K562 (cell line): ENCODE data around the gene RAB26. TPM values are rescaled to one million over a fixed set of nuclear protein-coding genes. Genes with fewer than 3 reads are reported as not detected.
A peak's percentile ranks its signal among the peaks of the same experiment; 100 is the strongest.

Source experiments
- ATAC-seq: fragments of 200-7000 bp; cut with Tn5 transposase; 3 replicates; pipeline ENCODE4 v1.9.1; 2020; ENCODE audit warnings: moderate library complexity
- BruUV-seq: library from RNA; stranded (reverse); fragments of 400-500 nt; replicated peaks from 2 replicates; lab custom pipeline; 2021; lab: Mats Ljungman, UMichigan
- CTCF ChIA-PET: fragments of 300-600 bp; formaldehyde crosslinking; extraction: SDS; loops from one replicate; lab custom pipeline; 2021; ENCODE audit warnings: low intra/inter-chr PET ratio; lab: Yijun Ruan, JAX
- POLR2A ChIA-PET: fragments of 300-600, 350-650 bp; sonication (Branson Sonifier 250); formaldehyde crosslinking; extraction: SDS; loops from one replicate; lab custom pipeline; 2021; ENCODE audit warnings: antibody characterized with exemption, inconsistent platforms; lab: Yijun Ruan, JAX
- DNase-seq, 4 experiments: peaks; one replicate each; pipeline versions ENCODE4 v3.0.0 to v3.0.0-alpha.2; 2011 to 2018; ENCODE audit warnings: low spot score in 3 of 4, mixed read lengths in 3 of 4; ENCODE audit errors: extremely low read depth in 1 of 4
- FAIRE-seq: peaks from 2 replicates; lab custom pipeline; 2011; peaks lifted over from hg19 to GRCh38; lab: Jason Lieb, UNC
- H2AFZ ChIP-seq: 2 replicates; pipeline ENCODE4 v1.6.0; 2011; ENCODE audit warnings: low read depth, low read length, control low read depth, inconsistent platforms
- H3K27ac ChIP-seq: fragments of 200-600 bp; 3 replicates; pipeline ENCODE4 v1.8.0; 2011; ENCODE audit warnings: low read depth, mild to moderate bottlenecking, control low read depth, inconsistent platforms, low read length, moderate library complexity, mixed read lengths; ENCODE audit errors: extremely low read depth
- H3K27me3 ChIP-seq, 2 experiments: fragments of 300-600 bp in 1 of 2; 2 replicates in 1 of 2; 3 replicates in 1 of 2; pipeline versions ENCODE4 v1.6.0 to v1.8.0; 2011; ENCODE audit warnings: inconsistent platforms in 2 of 2, low read length in 2 of 2, mild to moderate bottlenecking in 1 of 2, mixed read lengths in 1 of 2, moderate library complexity in 1 of 2; ENCODE audit not compliant: control insufficient read depth in 2 of 2, insufficient read depth in 2 of 2
- H3K36me3 ChIP-seq: fragments of 300-600 bp; 3 replicates; pipeline ENCODE4 v1.8.0; 2011; ENCODE audit warnings: mild to moderate bottlenecking, low read length, inconsistent platforms; ENCODE audit not compliant: control insufficient read depth, insufficient read depth
- H3K4me1 ChIP-seq, 2 experiments: fragments of 200-600 bp in 1 of 2; replicated peaks in 1 of 2; 2 replicates in 1 of 2; 3 replicates in 1 of 2; pipeline versions ENCODE4 v1.5.1 to v1.8.0; 2011; ENCODE audit warnings: inconsistent platforms in 2 of 2, low read length in 2 of 2, mild to moderate bottlenecking in 1 of 2, mixed read lengths in 1 of 2, moderate library complexity in 1 of 2; ENCODE audit not compliant: control insufficient read depth in 2 of 2, insufficient read depth in 2 of 2
- H3K4me2 ChIP-seq: 2 replicates; pipeline ENCODE4 v1.6.1; 2011; ENCODE audit warnings: low read length, control low read depth, inconsistent platforms, mixed read lengths; ENCODE audit not compliant: insufficient read depth
- H3K4me3 ChIP-seq: fragments of 200-600 bp; sonication (generic), shearing (Covaris generic); 2 replicates; pipeline ENCODE4 v1.5.1; 2016; ENCODE audit warnings: control low read depth, inconsistent platforms
- H3K79me2 ChIP-seq: fragments of 200-600 bp; 3 replicates; pipeline ENCODE4 v1.8.0; 2011; ENCODE audit warnings: low read length, inconsistent platforms; ENCODE audit not compliant: control insufficient read depth, insufficient read depth
- H3K9ac ChIP-seq, 2 experiments: 2 replicates each; pipeline versions ENCODE4 v1.6.0 to v1.6.1; 2011; ENCODE audit warnings: low read depth in 2 of 2, low read length in 2 of 2, control low read depth in 1 of 2, inconsistent platforms in 1 of 2, mild to moderate bottlenecking in 1 of 2, mixed read lengths in 1 of 2; ENCODE audit not compliant: insufficient read depth in 1 of 2
- H3K9me1 ChIP-seq: one replicate; pipeline ENCODE4 v1.6.0; 2011; ENCODE audit warnings: inconsistent platforms, mild to moderate bottlenecking, low read length, moderate library complexity; ENCODE audit not compliant: control insufficient read depth, insufficient read depth
- H3K9me3 ChIP-seq: replicated peaks from 2 replicates; pipeline ENCODE4 v1.5.1; 2011; ENCODE audit warnings: low read depth, low read length, inconsistent platforms; ENCODE audit not compliant: control insufficient read depth, insufficient read depth
- H4K20me1 ChIP-seq: replicated peaks from 2 replicates; pipeline ENCODE4 v1.6.1; 2011; ENCODE audit warnings: low read length, inconsistent platforms, mixed read lengths; ENCODE audit not compliant: control insufficient read depth, insufficient read depth
- ADNP ChIP-seq: fragments of 200-800 bp; sonication (Bioruptor generic); IDR thresholded peaks from 2 replicates; pipeline ENCODE4 v1.6.1; 2016; ENCODE audit warnings: missing genetic modification characterization, missing compliant biosample characterization
- ARHGAP35 ChIP-seq: fragments of 450-650 bp; IDR thresholded peaks from 2 replicates; pipeline ENCODE4 v1.6.1; 2018; ENCODE audit not compliant: partially characterized antibody
- BCOR ChIP-seq: fragments of 450-650 bp; IDR thresholded peaks from 2 replicates; pipeline ENCODE4 v1.6.1; 2016
- CBX1 ChIP-seq: sonication (generic); IDR thresholded peaks from 2 replicates; pipeline ENCODE4 v1.6.1; 2016; ENCODE audit warnings: antibody characterized with exemption, low read depth, mild to moderate bottlenecking
- HDAC2 ChIP-seq: fragments of 450-650 bp; IDR thresholded peaks from 2 replicates; pipeline ENCODE4 v1.6.1; 2016; ENCODE audit warnings: mild to moderate bottlenecking
- KDM1A ChIP-seq, 2 experiments: fragments of 450-650 bp; IDR thresholded peaks; 2 replicates each; pipeline ENCODE4 v1.6.1; 2016; ENCODE audit warnings: mild to moderate bottlenecking in 2 of 2
- MTF1 ChIP-seq: fragments of 250-450 bp; sonication (Bioruptor Pico); IDR thresholded peaks from 2 replicates; pipeline ENCODE4 v1.9.0; 2021; ENCODE audit warnings: moderate library complexity, mild to moderate bottlenecking, inconsistent platforms, borderline replicate concordance
- PTBP1 ChIP-seq: fragments of 200-400 bp; formaldehyde crosslinking; IDR thresholded peaks from 2 replicates; pipeline ENCODE4 v1.6.1; 2017; ENCODE audit warnings: low read depth, low read length
- RBM25 ChIP-seq: fragments of 200-400 bp; formaldehyde crosslinking; IDR thresholded peaks from 2 replicates; pipeline ENCODE4 v1.6.1; 2018; ENCODE audit warnings: low read length, low read depth, moderate library complexity; ENCODE audit not compliant: severe bottlenecking
- RCOR1 ChIP-seq, 2 experiments: IDR thresholded peaks; 2 replicates each; pipeline ENCODE4 v1.6.1; 2012; ENCODE audit warnings: low read depth in 2 of 2, low read length in 2 of 2, borderline replicate concordance in 1 of 2, improper control_type of control experiment in 1 of 2
- SMC3 ChIP-seq: conservative IDR thresholded peaks from 2 replicates; pipeline ENCODE4 v1.6.1; 2011; ENCODE audit warnings: low read depth, low read length, improper control_type of control experiment; ENCODE audit not compliant: insufficient read depth
- STAT5A ChIP-seq: IDR thresholded peaks from 2 replicates; pipeline ENCODE4 v1.6.1; 2012; ENCODE audit warnings: low read length, inconsistent platforms, borderline replicate concordance
- TRIM25 ChIP-seq: fragments of 450-650 bp; IDR thresholded peaks from 2 replicates; pipeline ENCODE4 v1.7.0; 2016; ENCODE audit warnings: borderline replicate concordance
- ZNF121 ChIP-seq: sonication (generic); formaldehyde crosslinking; conservative IDR thresholded peaks from 2 replicates; pipeline ENCODE4 v1.8.0; 2022; ENCODE audit warnings: missing genetic modification reagents
- ZNF561 ChIP-seq: fragments of 450-650 bp; formaldehyde crosslinking; conservative IDR thresholded peaks from 2 replicates; pipeline ENCODE4 v1.4.0; 2020; ENCODE audit warnings: mild to moderate bottlenecking, moderate library complexity
- WGBS: fragments of 100-300 bp; shearing (Covaris generic); methylation state at CpG from one replicate; pipeline ENCODE4 v1.1.6; 2016; ENCODE audit warnings: low coverage, mixed read lengths; ENCODE audit not compliant: insufficient coverage; ENCODE audit errors: missing lambda C conversion rate; 5-methylcytosine and 5-hydroxymethylcytosine counted together
- in situ Hi-C: fragments of 300-500 bp; cut with MboI; formaldehyde crosslinking; loops from 4 replicates; pipeline ENCODE4 v1.15.0; 2018; ENCODE audit warnings: inconsistent platforms, mixed read lengths
- intact Hi-C: fragments of 100-400 bp; cut with micrococcal nuclease; formaldehyde crosslinking; loops from 2 replicates; pipeline ENCODE4 v1.14.2; 2022
- polyA plus RNA-seq, 8 experiments: library from polyadenylated mRNA; depleted of rRNA in 4 of 8; stranded (reverse) in 5 of 8; unstranded in 3 of 8; fragments of >200 nt; fragmentation: Nextera tagmentation in 2 of 8; fragmentation: Illumina TruSeq in 1 of 8; extraction: Ambion mirVana in 2 of 8; extraction: Trizol in 1 of 8; gene quantifications; 2 replicates each; pipeline versions ENCODE4 v1.2.1 to v1.2.3, GENCODE V29; 2011 to 2014; ENCODE audit warnings: inconsistent platforms in 1 of 8, missing spikeins in 1 of 8
- total RNA-seq, 7 experiments: library from RNA; depleted of rRNA in 6 of 7; stranded (reverse); fragments of >200 nt in 6 of 7; fragmentation: Illumina TruSeq in 2 of 7; extraction: Trizol in 2 of 7; gene quantifications; 2 replicates each; pipeline versions ENCODE4 v1.2.1 to v1.2.3, GENCODE V29; 2011 to 2021; ENCODE audit warnings: low replicate concordance in 1 of 7

RAB26 gene
- total and polyA plus RNA-seq, 9 of the 15 experiments (the other 6 are each of a cell fraction or from before 2014, with no cell fraction given): 0.25 to 6.1 (median 2.1) TPM

GRCh38 chr16:2197765-2198164 is 49.3 kb downstream of the RAB26 start:
- TF ChIP-seq ADNP (tag) (peak; percentile 47; the same call in 1 of the 2 replicates), ZNF121 (CRISPR knock-in tag) (peak; percentile 50; the same call in 1 of the 2 replicates), PTBP1 (0 out of 2 replicates have a peak, but pooled peaks have one; percentile 31), ZNF561 (no peak), BCOR (peak; percentile 82), STAT5A (no peak), TRIM25 (no peak), KDM1A (IDR thresholded peaks at IDR 0.05) (peak; percentile 63 to 85), SMC3 (no peak), CBX1 (peak; percentile 59; the same call in 1 of the 2 replicates), RBM25 (peak; percentile 89), MTF1 (CRISPR knock-in tag) (no peak), HDAC2 (peak; percentile 62; the same call in 1 of the 2 replicates), RCOR1 (IDR thresholded peaks at IDR 0.05; ENCODE audit: borderline replicate concordance in 1 of 2, low read depth in 2 of 2, low read length in 2 of 2) (peak in 1 of 2 experiments; percentile 67; a peak in 3 of 4 replicates), ARHGAP35 (no peak)
- CTCF ChIA-PET: no interaction called here
- FAIRE-seq: no peak
- Histone ChIP-seq H3K9me3 (no peaks in the 10 kb centered on the region), H2AFZ (no peak overlapping the region), H3K36me3 (no peaks in the 10 kb centered on the region), H3K4me2 (no peak overlapping the region), H3K9me1 (no peaks in the 10 kb centered on the region), H3K4me1 (peaks cover 3 to 51% of the 10 kb centered on the region in 2 experiments; a peak in 4 of 5 replicates), H3K79me2 (no peaks in the 10 kb centered on the region), H3K9ac (peak overlapping the region in 1 of 2 experiments; percentile 74; a peak in 1 of 4 replicates), H3K4me3 (no peak overlapping the region), H3K27me3 (peaks cover 0 to 5% of the 10 kb centered on the region in 2 experiments; a peak in 2 of 5 replicates), H3K27ac (no peak overlapping the region), H4K20me1 (0 out of 2 replicates have a peak, but pooled peaks cover 3% of the 10 kb centered on the region)
- in situ Hi-C loops: no loop called here
- no peak for DNase-seq
- no TSS peak for BruUV-seq
- 62% methylated on average over 6 of the region's 6 CpGs for WGBS
- POLR2A ChIA-PET: no interaction called here
- intact Hi-C loops: loop anchor here (5.0 kb wide), 2 partner anchors 55 to 300 kb away; partner anchors contain the start of gene ECI1
- ATAC-seq: no peak
